HG02973 (cell line): ENCODE measurements around the gene TBX20.

Experiments
- ATAC-seq: cut with Tn5 transposase; IDR thresholded peaks from one replicate; pipeline ENCODE4 v1.9.1; 2021; ENCODE audit warnings: moderate library complexity; ENCODE audit not compliant: unreplicated experiment

TBX20 gene, protein sequence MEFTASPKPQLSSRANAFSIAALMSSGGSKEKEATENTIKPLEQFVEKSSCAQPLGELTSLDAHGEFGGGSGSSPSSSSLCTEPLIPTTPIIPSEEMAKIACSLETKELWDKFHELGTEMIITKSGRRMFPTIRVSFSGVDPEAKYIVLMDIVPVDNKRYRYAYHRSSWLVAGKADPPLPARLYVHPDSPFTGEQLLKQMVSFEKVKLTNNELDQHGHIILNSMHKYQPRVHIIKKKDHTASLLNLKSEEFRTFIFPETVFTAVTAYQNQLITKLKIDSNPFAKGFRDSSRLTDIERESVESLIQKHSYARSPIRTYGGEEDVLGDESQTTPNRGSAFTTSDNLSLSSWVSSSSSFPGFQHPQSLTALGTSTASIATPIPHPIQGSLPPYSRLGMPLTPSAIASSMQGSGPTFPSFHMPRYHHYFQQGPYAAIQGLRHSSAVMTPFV

DNA sequence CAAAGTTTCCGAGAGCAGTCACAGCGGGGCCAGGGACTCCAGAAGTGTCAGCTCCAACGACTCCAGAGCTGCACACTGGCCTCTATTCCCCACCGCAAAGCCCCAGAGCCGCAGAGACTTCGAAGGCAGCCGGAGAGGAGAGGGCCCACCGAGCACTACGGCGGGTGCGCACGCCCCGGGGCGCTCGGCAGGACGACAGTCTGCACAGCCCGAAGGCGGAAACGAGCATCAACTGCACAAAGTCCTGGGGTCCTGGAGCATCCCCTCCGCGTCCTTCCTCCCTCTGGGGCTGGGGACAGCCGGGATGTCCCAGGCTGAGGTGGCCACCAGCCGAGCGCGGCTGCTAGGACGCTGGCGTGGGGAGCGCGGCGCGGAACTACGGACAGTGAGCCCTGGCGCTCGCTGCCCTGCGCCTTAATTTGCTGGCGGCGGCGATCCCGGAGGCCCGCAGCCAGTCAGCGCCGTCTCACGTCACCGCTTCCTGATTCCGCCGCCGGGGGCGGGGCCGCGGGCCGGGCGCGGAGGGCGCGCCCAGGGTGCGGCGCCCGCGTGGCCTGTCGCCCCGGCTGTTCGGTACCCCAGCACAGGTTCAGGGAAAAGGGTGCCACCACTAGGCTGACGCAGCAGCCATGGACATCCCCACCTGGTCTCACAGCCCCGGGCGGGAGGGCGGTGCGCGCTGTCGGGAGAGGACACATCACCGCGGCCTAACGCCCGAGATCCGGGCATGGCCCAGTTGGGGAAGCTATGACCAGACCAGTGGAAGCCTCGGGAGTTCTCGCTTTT is at the start of gene TBX20:
Gene TBX20, minus strand, starts transcription at position 391 of the 786 bp plus-strand sequence. CDS start 480 bp downstream, outside the sequence.
- ATAC-seq, result no peak

DNA sequence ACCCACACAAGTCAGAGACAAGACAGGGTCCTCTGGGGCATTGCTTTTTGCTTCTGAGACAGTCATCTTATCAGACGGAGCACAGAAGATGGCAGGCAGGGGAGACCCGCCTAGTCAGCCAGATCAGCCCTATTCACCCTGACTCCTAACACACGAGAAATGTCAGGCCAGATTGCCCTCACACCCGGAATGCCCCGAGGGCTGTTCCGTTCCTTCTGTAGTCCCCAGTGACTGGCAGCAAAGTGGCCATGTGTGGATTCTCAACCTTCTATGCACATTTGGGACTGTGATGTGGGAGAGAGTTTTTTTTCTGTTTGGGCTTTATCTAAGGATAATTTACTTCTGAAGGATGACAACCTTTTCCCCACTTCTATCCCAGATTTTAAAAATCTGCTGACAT is 35.5 kb upstream of the TBX20 start:
- ATAC-seq, result no peak

DNA sequence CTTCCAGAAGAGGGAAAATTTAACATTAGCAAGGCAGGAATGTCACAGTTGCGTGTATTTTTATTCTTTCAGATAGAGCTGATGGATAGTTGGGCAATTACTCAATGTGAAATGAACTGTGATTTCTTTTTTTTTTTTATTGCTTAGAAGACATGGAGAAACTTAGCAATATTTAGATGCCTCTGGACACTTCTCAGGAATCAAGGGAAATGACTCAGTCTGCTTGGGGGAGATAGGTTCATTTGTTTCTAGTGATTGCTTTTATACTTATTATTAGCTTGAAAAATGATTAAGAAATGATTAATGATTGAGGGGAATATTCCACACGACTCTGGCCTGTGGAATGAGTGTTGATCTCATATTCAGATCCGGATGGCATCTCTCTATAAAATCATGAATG is 33.1 kb upstream of the TBX20 start:
- no peak for ATAC-seq

DNA sequence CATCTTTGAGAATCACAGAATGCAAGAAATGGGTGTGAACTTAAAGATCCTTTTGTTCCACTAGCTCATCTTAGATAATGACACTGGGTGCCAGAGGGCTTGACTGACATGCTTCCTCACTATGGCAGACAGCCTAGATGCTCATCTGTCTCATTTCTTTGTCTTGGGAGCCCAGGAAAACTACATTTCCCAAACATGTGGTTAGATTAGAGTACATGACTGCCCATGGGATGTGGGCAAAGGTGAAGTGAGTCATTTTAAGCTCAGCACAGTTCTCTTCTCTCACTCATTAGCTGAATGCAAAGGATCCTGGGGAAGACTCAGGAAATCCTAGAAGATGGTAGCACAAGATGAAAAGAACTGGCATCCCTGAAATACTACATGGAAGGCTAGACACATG is 32.5 kb upstream of the TBX20 start:
- ATAC-seq, result no peak

DNA sequence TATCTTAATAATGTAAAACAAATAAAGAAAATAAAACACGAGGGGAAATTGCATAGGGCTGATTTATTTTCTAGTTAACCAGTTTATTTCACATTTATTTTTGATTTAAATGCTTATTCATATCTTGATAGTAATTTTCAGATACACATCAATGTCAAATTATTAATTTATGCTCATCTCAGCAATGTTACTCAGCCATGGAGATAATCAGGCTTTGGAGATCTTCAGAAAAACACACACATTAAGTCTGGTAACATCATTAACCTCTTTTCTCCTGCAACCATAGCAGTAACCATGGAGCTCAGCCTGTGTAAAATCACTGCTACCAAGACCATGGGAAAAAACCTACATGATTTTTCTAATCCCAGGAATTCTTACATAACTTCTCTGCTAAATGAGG is 31.9 kb upstream of the TBX20 start:
- ATAC-seq, result no peak

DNA sequence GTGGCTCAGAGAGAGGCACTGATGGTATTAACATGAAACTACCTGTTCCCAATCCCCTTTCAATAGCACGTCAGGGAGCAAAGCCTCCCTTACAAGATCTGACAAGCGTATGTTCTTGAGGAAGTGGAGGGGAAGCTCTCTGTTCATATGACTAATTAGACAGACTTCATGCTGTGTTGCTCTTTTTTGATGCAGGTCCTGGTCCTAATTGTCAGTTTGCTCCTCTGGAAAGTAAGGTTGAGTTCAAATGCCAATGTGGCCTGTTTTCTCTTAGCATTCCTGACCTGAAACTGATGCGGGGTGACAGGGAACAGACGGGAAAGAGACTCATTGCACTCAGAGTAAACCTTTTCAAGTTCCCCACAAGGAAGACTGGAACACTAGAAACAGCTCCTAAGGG is 27.0 kb upstream of the TBX20 start:
- ATAC-seq, result no peak

DNA sequence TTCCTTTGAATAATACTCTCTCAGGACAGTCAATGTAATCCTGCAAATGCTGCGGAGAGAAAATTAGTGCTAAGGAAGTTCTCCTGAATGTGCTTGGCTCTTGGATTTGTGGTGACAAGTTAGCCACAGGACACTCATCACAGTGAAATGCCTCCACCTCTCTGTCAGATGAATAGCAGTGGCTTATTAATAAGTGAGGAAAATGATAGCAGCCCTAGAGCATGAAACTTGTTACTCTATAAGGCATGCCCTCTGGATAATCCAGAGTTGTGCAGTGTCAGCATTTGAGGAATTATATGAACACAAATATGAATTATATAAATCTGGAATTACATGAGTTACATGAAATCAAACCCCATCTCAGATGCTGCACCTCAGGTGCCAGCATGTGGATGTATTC is 23.5 kb upstream of the TBX20 start:
- no peak for ATAC-seq

DNA sequence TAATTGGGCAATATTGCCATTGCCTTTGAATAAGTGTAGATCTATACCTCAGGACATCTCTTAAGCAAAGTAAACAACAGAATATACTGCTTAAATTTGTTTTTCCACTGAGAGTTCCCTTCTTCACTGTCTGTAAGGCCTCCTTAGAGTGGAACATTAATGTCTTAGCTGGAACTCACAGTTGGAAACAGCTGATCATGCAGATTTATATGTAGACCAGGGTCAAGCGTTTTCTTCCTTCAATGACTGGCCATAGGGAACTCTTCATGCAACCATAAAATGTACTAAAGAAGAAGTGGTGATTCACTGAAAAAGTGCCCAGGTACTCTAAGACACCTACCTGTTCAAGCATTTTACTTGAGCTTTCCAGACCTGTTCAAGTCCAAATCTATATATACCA is 18.3 kb upstream of the TBX20 start:
- no peak for ATAC-seq

DNA sequence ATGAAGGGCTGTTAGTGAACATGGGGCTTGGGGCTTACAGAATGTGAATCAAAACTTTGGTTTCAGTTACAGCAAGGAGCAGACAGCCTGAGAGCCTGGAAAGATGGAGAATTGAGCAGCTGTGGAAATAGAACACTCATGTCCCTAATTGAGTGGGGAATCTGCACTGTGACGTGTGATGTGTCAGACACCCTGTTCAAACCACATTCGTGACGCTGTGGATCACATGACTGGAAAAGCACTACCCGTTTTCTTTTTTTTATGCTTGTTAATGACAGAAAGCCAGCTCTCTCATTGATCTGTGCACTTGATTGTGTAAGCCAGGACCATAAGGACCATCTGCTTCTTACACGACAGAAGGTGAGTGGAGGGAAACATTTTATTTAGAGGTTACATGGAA is 15.1 kb upstream of the TBX20 start:
- no peak for ATAC-seq

DNA sequence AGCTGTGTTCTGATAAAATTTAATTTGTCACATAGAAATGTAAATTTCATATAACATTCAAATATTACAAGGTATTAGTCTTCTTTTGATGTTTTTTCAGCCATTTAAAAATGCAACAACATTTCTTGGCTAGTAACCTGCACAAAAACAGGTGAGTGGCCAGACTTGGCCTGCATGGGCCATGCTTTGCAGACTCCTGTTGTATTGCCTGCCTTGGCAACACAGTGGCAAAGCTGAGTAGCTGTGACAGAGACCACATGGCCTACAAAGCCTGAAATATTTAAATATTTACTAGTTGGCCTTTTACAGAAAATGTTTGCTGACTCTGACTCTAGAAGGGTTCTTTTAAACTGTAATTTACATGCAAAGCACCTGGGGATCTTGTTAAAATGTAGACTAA is 13.5 kb upstream of the TBX20 start:
- ATAC-seq, result no peak

DNA sequence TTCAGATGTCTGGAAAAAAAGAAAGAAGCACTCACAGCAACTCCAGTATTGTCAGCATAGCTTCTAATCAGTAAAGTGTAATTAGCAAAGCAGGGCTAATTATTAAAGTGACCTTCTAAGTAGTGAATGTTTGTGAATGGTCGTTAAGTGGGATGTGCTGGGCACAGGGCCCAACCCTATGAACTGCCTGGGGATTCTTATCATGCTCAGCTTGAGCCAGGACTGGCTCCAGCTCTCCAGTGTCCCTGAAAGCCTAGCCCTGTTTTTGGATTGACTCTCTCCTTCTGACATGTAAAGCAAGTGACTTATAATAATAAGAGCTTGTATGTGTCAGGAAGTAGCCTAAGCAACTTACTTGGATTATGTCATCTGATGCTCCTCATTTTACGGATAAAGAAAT is 9.5 kb upstream of the TBX20 start:
- ATAC-seq, result no peak

DNA sequence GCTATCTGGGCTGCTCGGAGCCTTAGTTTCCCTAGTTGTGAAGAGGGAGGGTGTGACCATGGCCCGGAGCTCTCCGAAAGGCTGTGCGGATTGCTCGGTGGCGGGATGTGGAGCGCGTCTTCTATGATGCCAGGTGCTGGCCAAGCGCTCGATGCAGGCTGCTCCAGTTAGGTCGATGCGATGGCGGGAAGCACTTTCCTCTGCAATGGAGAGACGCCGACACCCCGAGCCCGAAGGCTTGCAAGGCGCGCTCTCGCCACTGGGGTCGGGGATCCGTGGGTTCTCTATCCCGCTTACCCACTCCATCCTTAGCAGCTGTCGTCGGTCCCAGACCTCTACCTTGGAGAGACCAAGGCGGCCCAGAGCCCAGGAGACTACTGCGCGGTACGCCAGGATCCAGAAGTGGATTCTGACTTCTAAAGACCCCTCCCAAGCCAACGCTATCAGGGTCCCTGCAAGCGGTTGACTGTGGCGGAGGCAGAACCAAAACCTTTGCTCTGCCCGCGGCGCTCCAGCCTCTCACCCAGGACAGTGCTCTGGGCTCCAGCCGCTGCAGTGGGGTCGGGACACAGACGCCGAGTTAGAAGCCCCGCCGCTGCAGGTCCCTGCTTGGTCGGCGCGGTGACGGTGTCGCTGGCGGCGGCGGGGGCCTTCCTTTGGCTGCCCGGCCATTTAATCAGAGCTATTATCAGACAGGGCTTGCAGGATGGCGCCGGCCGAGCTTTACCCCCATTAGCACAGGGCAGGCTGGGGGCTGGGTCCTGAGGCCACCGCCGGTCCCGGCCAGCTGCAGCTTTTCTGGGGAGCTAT is 7.8 kb upstream of the TBX20 start:
- ATAC-seq, result no peak

DNA sequence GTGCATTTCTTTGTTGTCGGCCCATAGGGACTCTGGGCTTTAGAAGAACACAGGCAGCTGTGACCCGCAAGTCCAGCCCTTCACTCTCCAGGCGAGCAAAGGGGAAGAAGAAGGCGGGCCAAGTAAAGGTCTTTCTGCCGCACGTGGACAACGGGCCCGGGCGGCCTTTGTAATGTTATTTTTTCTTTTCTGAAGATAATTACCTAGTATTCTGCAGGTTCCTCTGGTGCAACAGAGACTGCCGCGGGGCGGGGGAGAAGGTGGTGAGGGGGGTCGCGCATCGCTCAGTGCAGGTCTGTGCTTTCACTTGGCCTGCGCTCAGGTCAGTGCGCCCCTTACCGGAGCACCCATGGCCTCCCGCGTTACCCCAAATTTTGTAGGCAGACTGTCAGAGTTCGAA is 7.1 kb upstream of the TBX20 start:
- ATAC-seq, result no peak

DNA sequence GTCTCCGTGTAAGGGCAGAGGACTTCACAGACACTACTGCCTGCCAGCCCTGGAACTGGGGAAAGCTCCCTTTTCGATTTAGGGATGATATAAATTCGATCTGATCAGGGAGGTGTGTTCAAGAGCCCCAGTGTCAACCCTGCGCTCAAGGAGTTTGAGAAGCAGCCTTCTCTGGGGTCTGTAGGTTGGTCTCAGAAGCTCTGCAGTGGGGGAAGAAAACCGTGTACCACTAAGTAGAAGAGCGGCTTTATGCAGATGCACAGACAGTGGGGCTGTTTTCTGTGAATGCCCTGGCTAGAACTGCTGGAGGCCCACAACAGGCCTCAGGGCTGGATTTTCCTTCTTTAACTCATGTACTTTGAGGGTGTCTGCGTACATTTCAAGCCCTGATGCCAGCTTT is 6.3 kb upstream of the TBX20 start:
- ATAC-seq, result no peak

DNA sequence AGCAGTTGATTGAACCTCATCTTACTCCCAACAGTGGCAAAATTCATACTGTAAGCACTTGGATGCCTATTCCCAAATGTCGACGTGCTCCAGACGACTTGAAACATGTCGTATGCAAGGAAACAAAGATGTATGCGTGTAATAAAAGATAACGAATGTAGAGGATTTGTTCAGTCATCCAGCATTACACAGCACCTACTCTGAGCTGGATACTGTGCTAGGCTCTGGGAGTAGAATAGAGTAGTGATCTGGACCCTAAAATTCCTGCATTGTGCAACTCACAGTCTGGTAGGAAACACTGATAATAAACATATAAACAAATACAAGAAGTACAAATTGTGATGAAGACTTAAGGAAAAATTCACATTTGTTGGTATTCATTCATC is 5.6 kb upstream of the TBX20 start:
- ATAC-seq, result no peak

DNA sequence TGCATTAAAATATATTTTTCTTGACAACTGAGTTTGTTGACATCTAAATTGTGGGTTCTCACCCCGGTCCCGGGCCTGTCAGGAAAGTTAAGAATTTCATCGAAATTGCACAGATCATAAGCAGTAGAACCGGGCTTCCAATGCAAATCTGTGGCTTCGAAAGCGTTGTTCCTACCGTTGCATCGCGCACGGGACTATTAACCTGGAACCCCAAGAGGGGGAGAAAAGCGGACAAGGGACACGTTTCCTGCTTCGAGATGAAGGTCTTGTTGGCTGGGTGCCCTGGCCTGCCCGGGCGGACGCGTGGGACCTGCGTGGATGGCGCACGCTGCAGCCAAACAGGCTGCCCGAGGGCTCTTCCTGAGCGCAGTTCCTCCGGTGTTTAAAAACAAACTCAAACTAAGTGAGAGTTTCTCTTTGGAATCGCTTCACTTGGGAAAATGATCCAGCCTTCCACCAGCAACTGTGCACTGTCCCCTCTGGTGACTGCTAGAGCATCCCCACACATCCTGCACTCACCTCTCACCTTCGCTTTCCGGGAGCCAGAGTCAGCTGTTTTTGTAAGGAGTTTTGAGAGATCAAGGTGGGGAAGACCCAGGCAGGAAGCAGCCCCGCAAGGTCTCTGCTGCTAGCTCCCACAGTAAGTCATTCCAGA is 5.1 kb upstream of the TBX20 start:
- ATAC-seq, result no peak

DNA sequence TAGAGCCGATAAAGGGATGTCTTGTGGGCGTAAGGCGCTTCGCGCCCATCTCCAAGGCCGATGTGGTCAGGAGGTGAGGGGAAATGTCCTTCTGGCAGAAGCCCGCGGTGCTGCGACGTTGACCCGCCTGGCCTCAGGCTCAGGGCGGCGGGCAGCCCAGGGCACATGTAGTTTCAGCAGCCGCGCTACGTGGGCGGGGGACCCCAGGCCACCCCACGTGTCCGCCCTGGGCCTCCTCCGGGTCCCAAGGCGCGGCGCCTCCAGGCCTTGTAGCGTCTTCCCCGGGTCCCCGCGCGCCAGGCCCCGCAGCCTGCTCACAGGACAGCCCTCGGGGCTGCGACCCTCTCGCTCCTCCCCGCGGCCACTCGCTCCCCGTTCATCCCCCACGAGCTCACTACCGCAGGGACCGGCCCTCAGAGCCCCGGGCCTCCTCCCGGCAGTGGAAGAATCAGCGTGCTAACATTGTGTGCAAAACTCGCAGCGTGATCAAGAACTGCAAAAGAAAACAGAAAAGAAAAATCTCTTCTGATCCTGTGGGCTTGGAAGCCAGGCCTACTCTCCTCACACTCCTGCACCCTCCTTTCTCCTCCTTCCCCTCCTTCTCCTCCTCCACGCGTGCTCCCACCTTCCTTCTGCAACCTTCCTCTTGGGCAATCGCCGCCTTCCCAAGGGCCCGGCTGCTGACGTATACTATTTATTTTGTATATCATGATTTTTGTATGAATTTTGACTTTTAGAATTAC is 4.4 kb upstream of the TBX20 start:
- ATAC-seq, result no peak

DNA sequence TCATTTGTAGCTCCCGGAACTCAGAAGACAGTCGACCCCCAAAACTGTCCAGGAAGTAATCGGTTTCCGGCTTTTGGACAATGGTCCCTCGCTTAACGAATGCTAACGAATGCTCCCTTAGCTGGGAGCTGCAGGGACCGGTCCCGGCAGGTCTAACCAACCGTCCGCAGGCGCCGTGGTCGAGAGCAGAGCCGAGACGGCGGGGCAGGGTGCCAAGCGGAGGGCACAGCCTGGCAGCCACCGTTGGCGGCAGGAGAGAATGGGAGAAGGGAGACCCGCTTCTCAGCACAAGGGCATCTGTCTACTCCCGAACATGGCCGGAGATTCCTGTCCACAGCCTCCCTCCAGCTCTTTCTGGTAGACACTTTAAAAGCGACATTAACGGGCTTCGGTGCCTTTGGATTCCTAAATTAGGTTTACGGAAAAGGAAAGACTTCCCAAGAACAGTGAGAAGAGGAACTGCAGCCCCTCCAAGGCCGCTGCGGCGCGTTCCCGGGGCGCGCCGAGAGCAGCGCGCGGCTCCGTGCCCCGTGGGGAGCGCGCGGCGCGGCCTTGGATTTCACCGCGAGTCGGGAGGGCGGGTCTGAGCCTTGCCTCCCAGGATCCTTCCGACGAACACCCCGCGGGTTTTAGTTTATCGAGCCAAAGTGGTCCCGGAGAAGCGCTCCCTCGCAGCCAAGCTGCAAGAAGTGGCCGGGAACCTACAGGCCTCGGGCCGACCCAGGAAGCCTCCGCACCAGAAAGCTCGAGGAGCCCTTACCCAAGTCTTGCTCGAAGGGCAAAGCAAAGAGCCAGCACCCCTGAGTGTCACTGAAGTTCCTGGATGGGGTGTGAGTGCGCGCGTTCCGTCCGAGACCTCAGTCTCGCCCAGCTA is 3.6 kb upstream of the TBX20 start:
- no peak for ATAC-seq
